ENCODE results near the gene STK25. TPM values are rescaled to one million over a fixed set of nuclear protein-coding genes. Genes with fewer than 3 reads are reported as not detected.

Gene STK25
- total RNA-seq, 1 experiment from 2014 or later, result 171 TPM

- H3K4me1 ChIP-seq (ENCODE audit: insufficient read depth, low read length, poor library complexity, severe bottlenecking), result no peaks in the 10 kb centered on the region
- CTCF ChIA-PET, result interaction anchor here (0.6 kb wide), 1 partner anchor 56 kb away, joined by 6 read pairs; no protein-coding TSS in a partner anchor
- no peaks in the 10 kb centered on the region for H3K27me3 ChIP-seq (replicated peaks; ENCODE audit: insufficient read depth, low read depth, low read length, poor library complexity)
- no peak overlapping the region for H3K4me3 ChIP-seq (ENCODE audit: low read depth, low read length, poor library complexity, severe bottlenecking)
- no peaks in the 10 kb centered on the region for H3K36me3 ChIP-seq (ENCODE audit: insufficient read depth, low read length, poor library complexity, severe bottlenecking)
- TF ChIP-seq CTCF (conservative IDR thresholded peaks at IDR 0.05; ENCODE audit: low read depth, low read length) (no peak), EZH2 (IDR thresholded peaks at IDR 0.05; ENCODE audit: borderline replicate concordance, low read depth, low read length, poor library complexity, severe bottlenecking) (no peak)
- DNase-seq (ENCODE audit: low spot score), result no peak
- BruUV-seq (replicated peaks), result no TSS peak
- H3K9me3 ChIP-seq (ENCODE audit: low read depth, low read length, poor library complexity, severe bottlenecking), result no peaks in the 10 kb centered on the region
- POLR2A ChIA-PET (ENCODE audit: low non-redundant PET), result no interaction called here
- no peak overlapping the region for H3K27ac ChIP-seq (ENCODE audit: low read depth, low read length, poor library complexity, severe bottlenecking)
- intact Hi-C loops (cut with micrococcal nuclease; ENCODE audit: unreplicated experiment), result no loop called here
These were observed 30.2 kb downstream of the STK25 start for GRCh38 chr2:241478166-241478565.

GRCh38 chr2:241475267-241475666 is 33.1 kb downstream of the STK25 start:
- Histone ChIP-seq H3K36me3 (ENCODE audit: insufficient read depth, low read length, poor library complexity, severe bottlenecking) (no peaks in the 10 kb centered on the region), H3K27me3 (replicated peaks; ENCODE audit: insufficient read depth, low read depth, low read length, poor library complexity) (no peaks in the 10 kb centered on the region), H3K9me3 (ENCODE audit: low read depth, low read length, poor library complexity, severe bottlenecking) (no peaks in the 10 kb centered on the region), H3K4me1 (ENCODE audit: insufficient read depth, low read length, poor library complexity, severe bottlenecking) (no peaks in the 10 kb centered on the region), H3K4me3 (ENCODE audit: low read depth, low read length, poor library complexity, severe bottlenecking) (no peak overlapping the region), H3K27ac (ENCODE audit: low read depth, low read length, poor library complexity, severe bottlenecking) (no peak overlapping the region)
- no peak for TF ChIP-seq CTCF (conservative IDR thresholded peaks at IDR 0.05; ENCODE audit: low read depth, low read length)
- TF ChIP-seq EZH2 (IDR thresholded peaks at IDR 0.05; ENCODE audit: borderline replicate concordance, low read depth, low read length, poor library complexity, severe bottlenecking), result no peak
- CTCF ChIA-PET, result no interaction called here
- POLR2A ChIA-PET (ENCODE audit: low non-redundant PET), result no interaction called here
- no peak for DNase-seq (ENCODE audit: low spot score)
- intact Hi-C loops (cut with micrococcal nuclease; ENCODE audit: unreplicated experiment), result no loop called here
- BruUV-seq (replicated peaks), result no TSS peak

GRCh38 chr2:241473399-241473798 is 35.0 kb downstream of the STK25 start:
- no peaks in the 10 kb centered on the region for H3K9me3 ChIP-seq (ENCODE audit: low read depth, low read length, poor library complexity, severe bottlenecking)
- no peaks in the 10 kb centered on the region for H3K4me1 ChIP-seq (ENCODE audit: insufficient read depth, low read length, poor library complexity, severe bottlenecking)
- no peak overlapping the region for H3K27ac ChIP-seq (ENCODE audit: low read depth, low read length, poor library complexity, severe bottlenecking)
- POLR2A ChIA-PET (ENCODE audit: low non-redundant PET), result no interaction called here
- no peak for DNase-seq (ENCODE audit: low spot score)
- CTCF ChIA-PET, result no interaction called here
- no TSS peak for BruUV-seq (replicated peaks)
- TF ChIP-seq CTCF (conservative IDR thresholded peaks at IDR 0.05; ENCODE audit: low read depth, low read length) (no peak), EZH2 (IDR thresholded peaks at IDR 0.05; ENCODE audit: borderline replicate concordance, low read depth, low read length, poor library complexity, severe bottlenecking) (no peak)
- no peak overlapping the region for H3K4me3 ChIP-seq (ENCODE audit: low read depth, low read length, poor library complexity, severe bottlenecking)
- no peaks in the 10 kb centered on the region for H3K36me3 ChIP-seq (ENCODE audit: insufficient read depth, low read length, poor library complexity, severe bottlenecking)
- intact Hi-C loops (cut with micrococcal nuclease; ENCODE audit: unreplicated experiment), result no loop called here
- H3K27me3 ChIP-seq (replicated peaks; ENCODE audit: insufficient read depth, low read depth, low read length, poor library complexity), result no peaks in the 10 kb centered on the region

Measured in A673 (cell line).